Eye (tissue), 1 donor: ENCODE measurements around the gene DLX4.

ENCODE experiments used
- DNase-seq: peaks from one replicate; pipeline ENCODE4 v3.0.0-alpha.2; 2015

The DLX4 gene

GRCh38 chr17:49990921-49991320, 21.9 kb downstream of the DLX4 start:
- no peak for DNase-seq

GRCh38 chr17:49991409-49991808, 22.4 kb downstream of the DLX4 start:
- DNase-seq: no peak

- no peak for DNase-seq
Observed at GRCh38 chr17:49992191-49992932, 23.4 kb downstream of the DLX4 start.

- no peak for DNase-seq
Observed at GRCh38 chr17:49992933-49993422, 24.0 kb downstream of the DLX4 start.

- peak; percentile 65 for DNase-seq
Observed at GRCh38 chr17:49993423-49994060, 24.6 kb downstream of the DLX4 start.

GRCh38 chr17:49994085-49995054, 25.4 kb downstream of the DLX4 start:
- DNase-seq: peak; percentile 55

GRCh38 chr17:49995055-49995738, 26.2 kb downstream of the DLX4 start, which contains the start of gene DLX3:
Gene DLX3, minus strand, starts transcription at chr17:49995224. Its CDS starts 226 bp downstream, at chr17:49994998.
- peak; percentile 93 for DNase-seq

- DNase-seq: no peak
Observed at GRCh38 chr17:49996121-49996494, 27.1 kb downstream of the DLX4 start.

- DNase-seq: peak; percentile 89
Observed at GRCh38 chr17:49996495-49997300, 27.7 kb downstream of the DLX4 start.

GRCh38 chr17:49997301-49997650, 28.3 kb downstream of the DLX4 start:
- DNase-seq: no peak

GRCh38 chr17:49997773-49998703, 29.0 kb downstream of the DLX4 start:
- peak; percentile 98 for DNase-seq

- no peak for DNase-seq
Observed at GRCh38 chr17:49998836-49999511, 30.0 kb downstream of the DLX4 start.

- no peak for DNase-seq
Observed at GRCh38 chr17:50003911-50004310, 34.9 kb downstream of the DLX4 start.

- no peak for DNase-seq
Observed at GRCh38 chr17:50009282-50009681, 40.3 kb downstream of the DLX4 start.

- DNase-seq: no peak
Observed at GRCh38 chr17:50013079-50013478, 44.1 kb downstream of the DLX4 start.

GRCh38 chr17:50014471-50015088, 45.6 kb downstream of the DLX4 start:
- DNase-seq: no peak

GRCh38 chr17:50015146-50015545, 46.2 kb downstream of the DLX4 start:
- no peak for DNase-seq

- DNase-seq: no peak
Observed at GRCh38 chr17:50018909-50019308, 49.9 kb downstream of the DLX4 start.

GRCh38 chr17:50020841-50021599, 52.0 kb downstream of the DLX4 start:
- no peak for DNase-seq
